CD14-positive monocyte (primary cell): Measurements from ENCODE around the gene URM1. TPM values are rescaled to one million over a fixed set of nuclear protein-coding genes. Genes with fewer than 3 reads are reported as not detected.
A peak's percentile ranks its signal among the peaks of the same experiment; 100 is the strongest.

Experiments used
- DNase-seq, 3 donors: peaks; one replicate each; pipeline ENCODE4 v3.0.0-alpha.2; 2011 to 2022
- H2AFZ ChIP-seq: 2 replicates; pipeline ENCODE4 v1.6.0; 2012; ENCODE audit warnings: mild to moderate bottlenecking, low read depth, low read length, inconsistent platforms; ENCODE audit not compliant: insufficient read depth, poor library complexity, severe bottlenecking
- H3K27ac ChIP-seq, 2 donors: 1 replicate in 1 of 2; 2 replicates in 1 of 2; pipeline ENCODE4 v1.5.1; 2012 to 2013; ENCODE audit warnings: low read length in 2 of 2, control low read depth in 1 of 2, inconsistent platforms in 1 of 2, low read depth in 1 of 2, mild to moderate bottlenecking in 1 of 2
- H3K27me3 ChIP-seq, 2 donors: one replicate each; pipeline versions ENCODE4 v1.6.0 to v1.6.1; 2011 to 2013; ENCODE audit warnings: low read length in 2 of 2; ENCODE audit not compliant: control insufficient read depth in 2 of 2, insufficient read depth in 2 of 2
- H3K36me3 ChIP-seq, 2 donors: replicated peaks in 1 of 2; 1 replicate in 1 of 2; 2 replicates in 1 of 2; pipeline versions ENCODE4 v1.5.1 to v1.6.1; 2012 to 2013; ENCODE audit warnings: low read length in 2 of 2, control low read depth in 1 of 2, inconsistent platforms in 1 of 2, mild to moderate bottlenecking in 1 of 2; ENCODE audit not compliant: insufficient read depth in 2 of 2, control insufficient read depth in 1 of 2
- H3K4me1 ChIP-seq, 2 donors: 1 replicate in 1 of 2; 2 replicates in 1 of 2; pipeline versions ENCODE4 v1.5.1 to v1.6.1; 2012 to 2013; ENCODE audit warnings: low read length in 2 of 2, control low read depth in 1 of 2, inconsistent platforms in 1 of 2, mild to moderate bottlenecking in 1 of 2, moderate library complexity in 1 of 2; ENCODE audit not compliant: insufficient read depth in 2 of 2, control insufficient read depth in 1 of 2
- H3K4me2 ChIP-seq: replicated peaks from 2 replicates; pipeline ENCODE3; 2012; ENCODE audit warnings: low read length, moderate library complexity, mild to moderate bottlenecking; ENCODE audit not compliant: poor library complexity, severe bottlenecking; ENCODE audit errors: extremely low read depth
- H3K4me3 ChIP-seq, 3 experiments: fragments of 200-600 bp in 1 of 3; sonication (generic) in 1 of 3; replicated peaks in 1 of 3; 1 replicate in 2 of 3; 2 replicates in 1 of 3; pipeline ENCODE4 v1.5.1; 2011 to 2013; ENCODE audit warnings: low read length in 3 of 3, mild to moderate bottlenecking in 3 of 3, control low read depth in 2 of 3, low read depth in 2 of 3, inconsistent platforms in 1 of 3, moderate library complexity in 1 of 3
- H3K79me2 ChIP-seq: 2 replicates; pipeline ENCODE4 v1.6.0; 2012; ENCODE audit warnings: mild to moderate bottlenecking, control low read depth, inconsistent platforms, low read length, moderate library complexity; ENCODE audit not compliant: insufficient read depth
- H3K9ac ChIP-seq: 2 replicates; pipeline ENCODE4 v1.6.0; 2017; ENCODE audit warnings: low read length, mild to moderate bottlenecking; ENCODE audit not compliant: insufficient read depth, poor library complexity, severe bottlenecking
- H3K9me3 ChIP-seq, 2 donors: replicated peaks in 1 of 2; 1 replicate in 1 of 2; 2 replicates in 1 of 2; pipeline versions ENCODE4 v1.5.1 to v1.6.1; 2012 to 2013; ENCODE audit warnings: low read length in 2 of 2, control low read depth in 1 of 2; ENCODE audit not compliant: control insufficient read depth in 1 of 2, insufficient read depth in 1 of 2
- H4K20me1 ChIP-seq: 2 replicates; pipeline ENCODE4 v1.6.0; 2012; ENCODE audit warnings: mild to moderate bottlenecking, low read length, control low read depth, moderate library complexity; ENCODE audit not compliant: insufficient read depth
- H3K27ac Mint-ChIP-seq, 7 donors: one replicate each; pipeline ENCODE4 v1.8.0; 2020; ENCODE audit warnings: mild to moderate bottlenecking in 7 of 7, mixed read lengths in 7 of 7, moderate library complexity in 6 of 7, inconsistent platforms in 2 of 7
- H3K27me3 Mint-ChIP-seq, 3 donors: one replicate each; pipeline ENCODE4 v1.8.0; 2021 to 2022; ENCODE audit warnings: low read depth in 3 of 3, mild to moderate bottlenecking in 3 of 3, mixed read lengths in 3 of 3, moderate library complexity in 3 of 3, inconsistent platforms in 1 of 3
- H3K36me3 Mint-ChIP-seq, 2 donors: one replicate each; pipeline ENCODE4 v1.8.0; 2020; ENCODE audit warnings: mixed read lengths in 2 of 2, inconsistent platforms in 1 of 2, mild to moderate bottlenecking in 1 of 2
- H3K4me1 Mint-ChIP-seq: one replicate; pipeline ENCODE4 v1.8.0; 2020; ENCODE audit warnings: mild to moderate bottlenecking, mixed read lengths
- H3K4me3 Mint-ChIP-seq, 2 donors: one replicate each; pipeline ENCODE4 v1.8.0; 2020; ENCODE audit warnings: mild to moderate bottlenecking in 2 of 2, mixed read lengths in 2 of 2, moderate library complexity in 1 of 2
- H3K9me3 Mint-ChIP-seq, 7 donors: one replicate each; pipeline ENCODE4 v1.8.0; 2020 to 2022; ENCODE audit warnings: mixed read lengths in 7 of 7, mild to moderate bottlenecking in 6 of 7, moderate library complexity in 6 of 7, inconsistent platforms in 2 of 7
- CTCF ChIP-seq: fragments of 200-600 bp; IDR thresholded peaks from one replicate; pipeline ENCODE4 v1.8.0; 2022; ENCODE audit warnings: antibody characterized with exemption, mild to moderate bottlenecking
- WGBS: methylation state at CpG from one replicate; pipeline ENCODE4 v1.1.5; 2013; ENCODE audit warnings: missing lambda C conversion rate; ENCODE audit not compliant: insufficient coverage; 5-methylcytosine and 5-hydroxymethylcytosine counted together
- intact Hi-C, 2 donors: fragments of 100-400 bp; cut with micrococcal nuclease; formaldehyde crosslinking; loops; one replicate each; pipeline versions ENCODE4 v1.15.0 to v1.15.1; 2023
- polyA plus RNA-seq, 3 donors: library from polyadenylated mRNA; depleted of rRNA in 1 of 3; unstranded in 2 of 3; stranded (reverse) in 1 of 3; fragments of 300-500 nt in 2 of 3; fragments of >200 nt in 1 of 3; fragmentation: Illumina TruSeq in 2 of 3; gene quantifications; 1 replicate in 2 of 3; 2 replicates in 1 of 3; pipeline ENCODE4 v1.2.3, GENCODE V29; 2012 to 2021

URM1 gene
- polyA plus RNA-seq, 3 donors, result 37.5 to 39.7 (median 38.3) TPM

- H3K9ac ChIP-seq, result no peak overlapping the region
- H3K36me3 ChIP-seq, result peaks cover 23 to 60% of the 10 kb centered on the region in 2 donors
- no peak overlapping the region for H3K4me3 ChIP-seq
- no peak for TF ChIP-seq CTCF
- Mint-ChIP-seq H3K9me3 (no peaks in the 10 kb centered on the region), H3K36me3 (peaks cover 42 to 61% of the 10 kb centered on the region in 2 donors), H3K4me3 (no peak overlapping the region), H3K27ac (no peak overlapping the region), H3K27me3 (peaks cover 0 to 3% (median 0%) of the 10 kb centered on the region in 3 donors), H3K4me1 (peaks cover 13% of the 10 kb centered on the region)
- H3K4me2 ChIP-seq, result no peak overlapping the region
- peaks cover 12 to 15% of the 10 kb centered on the region in 2 donors for H3K4me1 ChIP-seq
- no peak overlapping the region for H2AFZ ChIP-seq
- DNase-seq, result no peak
- H3K79me2 ChIP-seq, result no peaks in the 10 kb centered on the region
- 90% methylated on average over 4 of the region's 4 CpGs for WGBS
- no peak overlapping the region for H3K27ac ChIP-seq
- intact Hi-C loops, result no loop called here
- H3K9me3 ChIP-seq, result no peaks in the 10 kb centered on the region
- no peaks in the 10 kb centered on the region for H3K27me3 ChIP-seq
- no peaks in the 10 kb centered on the region for H4K20me1 ChIP-seq
Observed at GRCh38 chr9:128343855-128344254, 27.3 kb upstream of the URM1 start.

- peaks cover 8 to 10% of the 10 kb centered on the region in 2 donors for H3K4me1 ChIP-seq
- H3K9ac ChIP-seq, result no peak overlapping the region
- 97% methylated on average over 25 of the region's 28 CpGs for WGBS
- no peak overlapping the region for H3K27ac ChIP-seq
- no peaks in the 10 kb centered on the region for H3K79me2 ChIP-seq
- intact Hi-C loops, result no loop called here
- no peak for TF ChIP-seq CTCF
- H3K4me3 ChIP-seq, result no peak overlapping the region
- Mint-ChIP-seq H3K4me3 (no peak overlapping the region), H3K27me3 (peaks cover 0 to 3% (median 0%) of the 10 kb centered on the region in 3 donors), H3K4me1 (peaks cover 6% of the 10 kb centered on the region), H3K27ac (peak overlapping the region in 1 of 7 donors; percentile 52), H3K36me3 (peaks cover 54 to 73% of the 10 kb centered on the region in 2 donors), H3K9me3 (no peaks in the 10 kb centered on the region)
- H2AFZ ChIP-seq, result no peak overlapping the region
- peaks cover 34 to 71% of the 10 kb centered on the region in 2 donors for H3K36me3 ChIP-seq
- no peaks in the 10 kb centered on the region for H3K9me3 ChIP-seq
- no peaks in the 10 kb centered on the region for H3K27me3 ChIP-seq
- no peaks in the 10 kb centered on the region for H4K20me1 ChIP-seq
- no peak for DNase-seq
- no peak overlapping the region for H3K4me2 ChIP-seq
Observed at GRCh38 chr9:128344931-128345605, 26.1 kb upstream of the URM1 start.
